Vagina (tissue), 2 donors: ENCODE measurements around the gene CTBP2. TPM values are rescaled to one million over a fixed set of nuclear protein-coding genes. Genes with fewer than 3 reads are reported as not detected.

Source experiments
- DNase-seq, 2 donors: peaks; one replicate each; pipeline ENCODE4 v3.0.0-alpha.2; 2017; ENCODE audit errors: extremely low spot score in 2 of 2
- H3K27ac ChIP-seq: fragments of 200-600 bp; sonication (generic); one replicate; pipeline ENCODE4 v1.5.1; 2019
- H3K27me3 ChIP-seq: fragments of 200-600 bp; sonication (generic); one replicate; pipeline ENCODE4 v1.5.1; 2019
- H3K36me3 ChIP-seq, 2 donors: fragments of 200-600 bp; sonication (generic); one replicate each; pipeline ENCODE4 v1.5.1; 2017 to 2019
- H3K4me1 ChIP-seq: fragments of 200-600 bp; sonication (generic); one replicate; pipeline ENCODE4 v1.5.1; 2019
- H3K4me3 ChIP-seq, 2 donors: fragments of 200-600 bp; sonication (generic); 1 replicate in 1 of 2; 2 replicates in 1 of 2; pipeline ENCODE4 v1.5.1; 2016 to 2019
- H3K9me3 ChIP-seq: fragments of 200-600 bp; sonication (generic); one replicate; pipeline ENCODE4 v1.5.1; 2019
- CTCF ChIP-seq, 3 experiments: fragments of 450-650 bp in 2 of 3; fragments of 200-600 bp in 1 of 3; sonication (generic) in 1 of 3; IDR thresholded peaks; one replicate each; pipeline ENCODE4 v1.5.1; 2017 to 2019; ENCODE audit warnings: antibody characterized with exemption in 3 of 3, mild to moderate bottlenecking in 2 of 3, moderate library complexity in 2 of 3
- POLR2A ChIP-seq, 2 donors: fragments of 450-650 bp; IDR thresholded peaks; one replicate each; pipeline ENCODE4 v1.6.1; 2017; ENCODE audit warnings: antibody characterized with exemption in 2 of 2, mild to moderate bottlenecking in 2 of 2, moderate library complexity in 2 of 2
- POLR2AphosphoS5 ChIP-seq, 2 donors: sonication (generic); formaldehyde crosslinking; IDR thresholded peaks; one replicate each; pipeline ENCODE4 v1.9.0; 2017; ENCODE audit warnings: antibody characterized with exemption in 2 of 2, mild to moderate bottlenecking in 2 of 2, low read depth in 1 of 2; ENCODE audit not compliant: insufficient read depth in 1 of 2
- intact Hi-C: fragments of 100-400 bp; cut with DNase I; formaldehyde crosslinking; loops from one replicate; pipeline ENCODE4 v1.15.1; 2023
- total RNA-seq: library from RNA; depleted of rRNA; stranded (reverse); fragments of >200 nt; gene quantifications from one replicate; pipeline ENCODE4 v1.2.3, GENCODE V29; 2016

The CTBP2 gene
- total RNA-seq, 1 donor from 2014 or later, result 74.4 TPM

GRCh38 chr10:125113691-125114371 lies 46.5 kb downstream of the CTBP2 start:
- Histone ChIP-seq H3K9me3 (no peaks in the 10 kb centered on the region), H3K27me3 (no peaks in the 10 kb centered on the region), H3K27ac (peak overlapping the region; percentile 57), H3K4me1 (peaks cover 67% of the 10 kb centered on the region), H3K4me3 (no peak overlapping the region), H3K36me3 (peaks cover 0 to 12% of the 10 kb centered on the region in 2 donors)
- no peak for TF ChIP-seq POLR2A (IDR thresholded peaks at IDR 0.05)
- peak in 1 of 2 donors; percentile 13 for TF ChIP-seq POLR2AphosphoS5 (IDR thresholded peaks at IDR 0.05; ENCODE audit: insufficient read depth in 1 of 2, low read depth in 1 of 2)
- DNase-seq, result no peak
- intact Hi-C loops, result no loop called here

- no peak overlapping the region for H3K27ac ChIP-seq
- DNase-seq, result no peak
- no peaks in the 10 kb centered on the region for H3K9me3 ChIP-seq
- peaks cover 58% of the 10 kb centered on the region for H3K4me1 ChIP-seq
- no peak overlapping the region for H3K4me3 ChIP-seq
- intact Hi-C loops, result no loop called here
- peaks cover 0 to 21% of the 10 kb centered on the region in 2 donors for H3K36me3 ChIP-seq
- H3K27me3 ChIP-seq, result no peaks in the 10 kb centered on the region
- TF ChIP-seq CTCF (IDR thresholded peaks at IDR 0.05) (no peak), POLR2A (IDR thresholded peaks at IDR 0.05) (no peak), POLR2AphosphoS5 (IDR thresholded peaks at IDR 0.05; ENCODE audit: insufficient read depth in 1 of 2, low read depth in 1 of 2) (no peak)
Measured at GRCh38 chr10:125112697-125113494, 47.5 kb downstream of the CTBP2 start.

- TF ChIP-seq CTCF (IDR thresholded peaks at IDR 0.05), result no peak
- H3K27ac ChIP-seq, result no peak overlapping the region
- intact Hi-C loops, result no loop called here
- H3K9me3 ChIP-seq, result no peaks in the 10 kb centered on the region
- no peak overlapping the region for H3K4me3 ChIP-seq
- peaks cover 41% of the 10 kb centered on the region for H3K4me1 ChIP-seq
- no peaks in the 10 kb centered on the region for H3K27me3 ChIP-seq
- peaks cover 0 to 28% of the 10 kb centered on the region in 2 donors for H3K36me3 ChIP-seq
- no peak for DNase-seq
Measured at GRCh38 chr10:125111118-125111727, 49.1 kb downstream of the CTBP2 start.

GRCh38 chr10:125107965-125108580 lies 52.3 kb downstream of the CTBP2 start:
- Histone ChIP-seq H3K9me3 (no peaks in the 10 kb centered on the region), H3K27me3 (no peaks in the 10 kb centered on the region), H3K4me1 (peaks cover 25% of the 10 kb centered on the region), H3K4me3 (no peak overlapping the region), H3K36me3 (peaks cover 0 to 28% of the 10 kb centered on the region in 2 donors), H3K27ac (no peak overlapping the region)
- TF ChIP-seq POLR2AphosphoS5 (IDR thresholded peaks at IDR 0.05; ENCODE audit: insufficient read depth in 1 of 2, low read depth in 1 of 2), result no peak
- no peak for TF ChIP-seq CTCF (IDR thresholded peaks at IDR 0.05)
- no peak for TF ChIP-seq POLR2A (IDR thresholded peaks at IDR 0.05)
- intact Hi-C loops, result no loop called here
- no peak for DNase-seq

GRCh38 chr10:125107166-125107949 lies 53.0 kb downstream of the CTBP2 start:
- Histone ChIP-seq H3K27me3 (no peaks in the 10 kb centered on the region), H3K9me3 (no peaks in the 10 kb centered on the region), H3K36me3 (peaks cover 0 to 28% of the 10 kb centered on the region in 2 donors), H3K4me1 (peaks cover 25% of the 10 kb centered on the region), H3K4me3 (no peak overlapping the region), H3K27ac (no peak overlapping the region)
- TF ChIP-seq POLR2AphosphoS5 (IDR thresholded peaks at IDR 0.05; ENCODE audit: insufficient read depth in 1 of 2, low read depth in 1 of 2) (no peak), CTCF (IDR thresholded peaks at IDR 0.05) (no peak), POLR2A (IDR thresholded peaks at IDR 0.05) (no peak)
- no peak for DNase-seq
- intact Hi-C loops, result no loop called here
